HG02870 (cell line): ENCODE measurements around the gene SRPRA.

ENCODE experiments used
- ATAC-seq: cut with Tn5 transposase; IDR thresholded peaks from one replicate; pipeline ENCODE4 v1.9.1; 2021; ENCODE audit warnings: mild to moderate bottlenecking, moderate library complexity; ENCODE audit not compliant: unreplicated experiment

SRPRA gene

DNA sequence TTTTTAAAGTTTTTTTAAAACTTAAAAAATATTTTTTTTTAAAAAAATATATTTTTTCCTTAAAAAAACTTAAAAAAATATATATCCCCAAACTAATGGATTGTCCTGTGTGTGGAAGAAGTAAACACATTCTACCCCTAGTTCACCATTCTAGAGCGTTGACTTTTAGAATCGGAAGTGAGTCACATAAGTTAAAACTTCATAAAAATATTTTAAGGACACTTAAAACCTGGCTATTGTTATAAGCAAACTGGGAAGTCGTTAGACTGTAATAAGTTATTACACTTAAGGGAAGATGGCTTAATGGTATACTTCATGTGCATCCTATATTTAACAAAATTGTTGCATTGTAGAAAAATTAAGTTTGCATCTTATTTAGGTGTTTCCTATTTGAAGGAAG is 36.0 kb downstream of the SRPRA start:
- no peak for ATAC-seq

DNA sequence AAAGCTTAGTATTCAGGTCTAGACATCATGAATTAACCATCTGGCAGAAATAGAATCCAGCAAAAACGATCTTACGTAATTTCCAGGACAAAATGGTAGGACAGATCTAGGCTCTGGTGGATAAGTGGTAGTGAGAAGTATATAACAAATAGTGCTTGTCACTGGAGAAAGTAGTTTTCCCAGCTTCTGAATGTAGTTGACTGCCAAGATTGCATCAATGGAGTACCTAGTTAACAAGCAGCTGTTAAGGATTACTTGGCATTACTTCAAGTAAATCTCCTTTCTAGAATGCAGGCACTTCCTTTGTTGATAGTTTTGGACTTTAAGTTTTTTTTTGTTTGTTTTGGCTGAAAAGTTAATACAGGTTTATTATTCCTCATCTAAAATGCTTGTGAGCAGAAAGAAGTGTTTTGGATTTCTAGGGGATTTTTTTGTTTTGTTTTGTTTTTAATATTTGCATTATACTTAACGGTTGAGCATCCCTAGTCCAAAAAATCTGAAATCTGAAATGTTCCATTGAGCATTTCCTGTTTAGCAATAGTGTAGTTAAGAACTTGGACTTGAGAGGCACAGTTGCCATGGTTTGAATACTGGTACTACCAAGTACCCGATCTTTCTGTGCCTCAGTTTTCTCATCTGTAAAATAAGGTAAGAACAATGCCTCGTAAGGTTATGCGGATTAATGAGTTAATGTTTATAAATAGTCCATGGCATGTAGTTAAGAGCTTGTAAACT is 36.8 kb downstream of the SRPRA start:
- ATAC-seq = no peak

DNA sequence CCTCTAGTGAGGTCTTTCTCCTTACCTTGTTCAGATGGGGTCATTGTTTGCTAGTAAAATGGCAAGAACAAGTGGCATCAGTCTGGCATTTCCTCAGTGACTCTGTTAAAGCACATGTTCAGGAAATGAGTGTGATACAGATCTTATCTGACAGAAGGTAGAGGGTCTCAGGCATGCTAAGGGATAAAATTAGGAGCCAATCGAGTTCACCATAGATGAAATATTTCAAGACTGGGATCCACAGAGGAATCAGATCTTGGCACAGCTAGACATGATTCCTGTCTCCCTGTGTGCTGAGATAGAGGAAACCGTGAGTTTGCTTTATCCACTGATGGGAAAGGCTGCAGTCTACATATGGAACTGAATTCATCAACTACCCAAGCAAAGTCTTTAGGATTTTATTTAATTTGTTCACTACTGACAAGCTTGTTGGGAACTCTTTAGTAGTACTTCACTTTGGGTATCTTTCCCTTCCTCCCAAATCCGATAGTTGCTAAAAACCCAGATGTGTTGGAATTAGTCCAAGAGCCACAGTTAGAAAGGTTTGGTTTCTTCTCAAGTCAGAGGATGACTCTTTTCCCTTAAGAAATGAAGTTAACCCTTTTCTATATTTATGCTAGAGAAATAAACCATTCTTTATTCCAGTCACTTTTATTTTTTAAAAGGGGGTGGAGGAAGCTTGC is 38.7 kb downstream of the SRPRA start:
- ATAC-seq = no peak

DNA sequence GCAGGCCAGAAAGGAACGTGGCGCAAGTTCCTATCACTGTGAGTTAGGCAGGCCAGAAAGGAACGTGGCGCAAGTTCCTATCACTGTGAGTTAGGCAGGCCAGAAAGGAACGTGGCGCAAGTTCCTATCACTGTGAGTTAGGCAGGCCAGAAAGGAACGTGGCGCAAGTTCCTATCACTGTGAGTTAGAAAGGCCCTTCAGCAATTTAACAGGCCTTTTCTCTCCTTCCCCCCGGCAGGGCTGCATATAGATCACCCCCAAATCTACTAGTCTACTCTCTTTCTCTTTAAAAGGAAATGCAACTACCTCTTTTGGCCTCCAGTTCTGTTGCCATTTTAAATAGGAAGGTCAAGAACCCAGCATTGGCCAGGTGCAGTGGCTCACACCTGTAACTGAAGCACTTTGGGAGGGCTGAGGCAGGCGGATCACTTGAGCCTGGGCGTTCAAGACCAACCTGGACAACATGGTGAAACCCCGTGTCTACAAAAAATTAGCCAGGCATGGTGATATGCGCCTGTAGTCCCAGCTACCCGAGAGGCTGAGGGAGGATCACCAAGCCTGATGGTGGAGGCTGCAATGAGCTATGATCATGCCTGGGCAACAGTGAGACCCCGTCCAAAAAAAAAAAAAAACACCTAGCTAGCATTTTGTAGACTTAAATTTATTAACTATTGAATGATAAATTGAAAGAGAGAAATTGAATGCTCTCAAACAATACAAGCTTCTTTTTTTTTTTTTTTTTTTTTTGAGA is 42.2 kb downstream of the SRPRA start:
- no peak for ATAC-seq

DNA sequence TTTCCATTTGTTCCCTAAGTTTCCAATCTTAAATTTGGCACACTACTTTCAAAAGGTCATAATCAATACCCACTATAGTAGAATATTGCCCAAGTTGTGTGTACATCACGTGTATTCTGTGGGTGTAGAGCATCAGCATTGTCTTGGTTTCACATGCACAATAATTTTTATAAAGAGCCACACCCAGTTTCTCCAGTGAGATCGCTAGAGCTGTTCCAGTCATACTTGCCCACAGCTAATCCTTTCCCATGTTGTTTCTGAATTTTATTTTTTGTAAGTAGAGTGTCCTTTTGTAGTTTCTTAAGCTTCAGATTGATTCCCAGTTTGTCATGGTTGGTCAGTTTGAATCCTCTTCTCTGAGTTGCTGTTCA is 43.4 kb downstream of the SRPRA start:
- no peak for ATAC-seq

DNA sequence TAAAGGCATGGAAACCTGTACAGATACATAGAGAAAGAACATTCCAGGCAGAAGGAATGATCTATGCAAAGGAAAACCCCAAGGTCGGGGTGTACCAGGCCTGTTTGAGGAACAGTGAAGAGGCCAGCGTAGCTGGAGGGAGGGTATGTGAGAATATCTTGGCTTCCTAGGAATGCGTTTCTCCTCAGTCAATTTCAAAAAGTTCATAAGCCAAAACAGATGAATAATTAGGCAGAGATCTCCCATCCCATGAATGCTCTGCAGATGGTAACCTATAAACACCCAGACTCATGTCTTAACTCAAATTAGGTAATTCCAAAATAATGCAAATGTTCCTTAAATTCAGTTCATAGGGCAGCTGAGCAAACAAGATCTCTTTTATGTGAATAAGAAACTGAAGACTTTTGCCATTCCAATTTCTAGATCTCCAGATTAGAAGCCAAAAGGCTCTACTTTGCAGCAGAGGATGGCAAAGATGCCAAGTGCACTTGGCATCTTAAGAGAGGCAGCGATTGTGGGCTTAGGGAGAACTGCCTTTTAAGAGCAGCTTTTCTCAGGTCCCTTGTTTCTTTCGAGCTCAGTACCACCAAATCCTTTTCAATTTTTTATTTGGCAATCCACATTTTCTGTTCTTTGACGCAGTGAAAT is 43.9 kb downstream of the SRPRA start:
- ATAC-seq = no peak

DNA sequence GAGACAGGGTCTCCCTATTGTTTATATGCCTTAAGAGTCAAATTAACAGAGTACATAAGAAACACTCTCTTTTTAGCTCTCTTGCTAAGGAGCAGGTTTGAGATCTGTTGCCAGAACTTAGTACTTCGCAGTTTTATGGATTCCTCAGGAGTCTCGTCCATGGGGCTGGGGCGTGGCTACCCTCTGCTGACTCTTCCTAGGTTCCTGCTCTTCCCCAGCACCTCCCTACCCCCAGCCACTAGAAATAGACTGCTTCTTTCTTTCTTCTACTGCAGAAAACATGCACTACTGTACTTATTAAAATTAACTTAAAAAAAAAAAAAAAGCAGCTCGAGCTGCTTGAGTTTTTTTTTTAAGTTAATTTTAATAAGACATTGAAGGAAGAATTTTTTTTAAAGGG is 49.1 kb downstream of the SRPRA start:
- no peak for ATAC-seq

DNA sequence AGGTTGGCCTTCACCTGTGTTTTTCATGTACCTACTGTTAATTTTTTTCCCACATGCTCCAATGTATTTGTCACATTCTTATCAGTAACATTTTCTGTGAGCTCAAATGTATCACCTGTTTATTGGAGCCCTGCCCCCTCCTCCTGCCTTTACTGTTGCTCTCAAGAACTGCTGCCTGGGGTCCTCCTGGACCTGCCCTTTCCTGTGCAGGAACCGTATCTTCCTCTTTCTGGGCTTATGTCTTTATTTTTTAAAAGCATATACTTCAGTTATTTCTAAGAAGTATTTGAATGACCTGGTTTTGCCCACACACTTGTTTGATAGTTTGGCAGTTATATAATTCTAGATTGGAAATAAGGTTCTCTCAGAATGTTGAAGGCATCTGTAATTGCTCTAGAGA is 51.2 kb downstream of the SRPRA start:
- no peak for ATAC-seq

DNA sequence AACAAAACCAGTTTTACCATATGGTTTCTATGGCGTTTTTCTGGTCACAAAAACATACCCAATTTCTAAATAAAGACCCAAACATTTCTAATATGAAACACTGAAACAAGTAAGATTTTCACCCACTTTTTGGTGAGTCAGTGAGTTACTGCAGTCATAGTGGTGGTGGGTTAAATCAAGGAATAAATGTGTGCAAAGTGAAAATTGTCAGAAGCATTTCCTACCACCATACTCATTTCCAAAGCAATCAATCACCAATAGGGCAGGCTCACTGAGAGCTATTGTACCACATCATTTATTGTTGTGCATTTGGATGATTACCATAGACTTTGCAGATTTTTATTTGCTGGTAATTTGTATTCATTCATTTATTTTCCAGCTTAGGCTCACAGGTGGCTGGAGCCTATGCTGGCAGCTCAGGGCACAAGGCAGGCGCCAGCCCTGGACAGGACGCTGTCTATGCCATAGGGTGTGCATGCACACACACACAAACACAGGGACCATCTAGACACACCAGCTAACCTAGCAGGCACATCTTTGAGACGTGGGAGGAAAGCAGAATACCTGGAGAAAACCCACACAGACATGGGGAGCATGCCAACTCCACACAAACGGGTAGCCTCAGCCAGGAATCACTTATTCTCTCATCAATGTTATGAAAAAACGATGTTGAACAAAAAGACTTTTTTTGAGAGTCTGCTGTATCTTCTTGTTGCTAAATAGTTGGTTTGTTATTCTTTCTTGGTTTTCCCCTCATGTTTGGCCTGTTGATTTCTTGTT is 52.0 kb downstream of the SRPRA start:
- ATAC-seq = no peak

DNA sequence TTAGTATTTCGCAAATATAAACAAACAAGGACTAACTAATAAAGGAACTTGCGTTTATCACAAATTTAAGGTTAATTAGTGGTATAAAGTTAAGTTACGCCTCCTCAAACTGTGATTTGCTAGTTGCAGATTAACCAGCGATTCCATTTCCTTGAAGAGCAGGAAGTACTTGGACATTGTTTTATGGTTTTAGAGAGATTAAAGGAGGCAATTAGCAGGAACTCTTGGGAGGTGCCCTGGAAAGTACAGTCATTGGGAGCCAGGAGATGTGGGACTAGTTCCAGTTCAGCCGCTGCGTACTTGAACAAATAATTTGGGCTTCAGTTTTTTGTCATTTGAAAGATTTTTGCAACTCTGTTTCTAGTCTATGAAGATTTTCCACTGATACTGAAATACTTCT is 53.9 kb downstream of the SRPRA start:
- ATAC-seq = no peak

DNA sequence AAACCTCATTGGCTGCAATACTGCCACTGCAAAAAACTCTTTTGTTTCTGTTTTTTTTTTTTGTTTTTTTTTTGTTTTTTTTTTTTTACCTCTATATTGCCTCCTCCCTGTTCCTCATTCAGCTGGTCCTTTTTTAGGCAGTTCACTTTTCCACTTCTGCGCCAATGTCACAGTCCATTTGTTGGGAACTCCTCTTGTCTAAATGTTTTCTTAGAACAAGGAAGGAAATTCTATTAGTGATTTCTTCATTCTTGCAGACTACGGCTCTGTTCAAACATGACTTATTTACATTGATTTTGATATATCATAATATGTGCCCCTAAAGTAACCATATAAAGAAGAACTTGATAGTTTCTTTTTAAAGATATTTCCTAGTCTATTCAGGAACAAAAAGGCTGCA is 54.3 kb downstream of the SRPRA start:
- ATAC-seq = no peak
